ENCODE results near the gene RXFP3.

- TF ChIP-seq CTCF (IDR thresholded peaks at IDR 0.05) (no peak), EZH2 (IDR thresholded peaks at IDR 0.05; ENCODE audit: borderline replicate concordance, insufficient read depth, low read depth, low read length, poor library complexity, severe bottlenecking) (no peak)
Measured at GRCh38 chr5:33903118-33903517, 33.1 kb upstream of the RXFP3 start.

Measured in B cell (primary cell).